ENCODE results near the gene EIF4G3.
"Not testable (repeated sequence)": the region's sequence is repeated elsewhere in the genome, so short reads cannot be mapped to it uniquely, and the experiment has no call there.

Gene EIF4G3

GRCh38 chr1:21065851-21066250, 110.8 kb downstream of the EIF4G3 start:
- no peak for DNase-seq (ENCODE audit: low spot score)

- no peak for DNase-seq (ENCODE audit: low spot score)
Measured at GRCh38 chr1:21064057-21064456, 112.6 kb downstream of the EIF4G3 start.

GRCh38 chr1:21060523-21060922, 116.2 kb downstream of the EIF4G3 start:
- no peak for DNase-seq (ENCODE audit: low spot score)

GRCh38 chr1:21059021-21059420, 117.7 kb downstream of the EIF4G3 start:
- no peak for DNase-seq (ENCODE audit: low spot score)

- DNase-seq (ENCODE audit: low spot score): no peak
Measured at GRCh38 chr1:21058035-21058793, 118.5 kb downstream of the EIF4G3 start.

GRCh38 chr1:21053189-21053928, 123.3 kb downstream of the EIF4G3 start:
- DNase-seq (ENCODE audit: low spot score): not testable (repeated sequence)

GRCh38 chr1:21052034-21052433, 124.7 kb downstream of the EIF4G3 start:
- DNase-seq (ENCODE audit: low spot score): no peak

GRCh38 chr1:21051177-21051825, 125.4 kb downstream of the EIF4G3 start:
- no peak for DNase-seq (ENCODE audit: low spot score)

GRCh38 chr1:21050031-21050430, 126.7 kb downstream of the EIF4G3 start:
- DNase-seq (ENCODE audit: low spot score): no peak

GRCh38 chr1:21048462-21048861, 128.2 kb downstream of the EIF4G3 start:
- no peak for DNase-seq (ENCODE audit: low spot score)

- no peak for DNase-seq (ENCODE audit: low spot score)
Measured at GRCh38 chr1:21046132-21046531, 130.6 kb downstream of the EIF4G3 start.

GRCh38 chr1:21045351-21045750, 131.3 kb downstream of the EIF4G3 start:
- no peak for DNase-seq (ENCODE audit: low spot score)

- no peak for DNase-seq (ENCODE audit: low spot score)
Measured at GRCh38 chr1:21042929-21043605, 133.6 kb downstream of the EIF4G3 start.

GRCh38 chr1:21041541-21041940, 135.2 kb downstream of the EIF4G3 start:
- no peak for DNase-seq (ENCODE audit: low spot score)

- DNase-seq (ENCODE audit: low spot score): no peak
Measured at GRCh38 chr1:21037091-21037490, 139.6 kb downstream of the EIF4G3 start.

GRCh38 chr1:21035794-21036193, 140.9 kb downstream of the EIF4G3 start:
- no peak for DNase-seq (ENCODE audit: low spot score)

GRCh38 chr1:21034725-21035628, 141.7 kb downstream of the EIF4G3 start:
- no peak for DNase-seq (ENCODE audit: low spot score)

GRCh38 chr1:21032741-21033140, 144.0 kb downstream of the EIF4G3 start:
- DNase-seq (ENCODE audit: low spot score): no peak

GRCh38 chr1:21030181-21030580, 146.5 kb downstream of the EIF4G3 start:
- no peak for DNase-seq (ENCODE audit: low spot score)

- no peak for DNase-seq (ENCODE audit: low spot score)
Measured at GRCh38 chr1:21028520-21029145, 148.1 kb downstream of the EIF4G3 start.

- DNase-seq (ENCODE audit: low spot score): no peak
Measured at GRCh38 chr1:21027805-21028204, 148.9 kb downstream of the EIF4G3 start.

Measured in SW480 (cell line).